ENCODE measurements around the gene LUM. TPM values are rescaled to one million over a fixed set of nuclear protein-coding genes. Genes with fewer than 3 reads are reported as not detected.
"Not testable (repeated sequence)": the region's sequence is repeated elsewhere in the genome, so short reads cannot be mapped to it uniquely, and the experiment has no call there.

Gene LUM
- total and polyA plus RNA-seq, 2 donors = 745 to 2,635 TPM

GRCh38 chr12:91104812-91105466, 6.4 kb downstream of the LUM start:
- DNase-seq (ENCODE audit: extremely low spot score) = no peak
- Histone ChIP-seq H3K4me1 (ENCODE audit: insufficient read depth) (no peaks in the 10 kb centered on the region), H3K27ac (ENCODE audit: low read depth) (no peak overlapping the region), H3K36me3 (ENCODE audit: insufficient read depth) (no peaks in the 10 kb centered on the region), H3K4me3 (ENCODE audit: low read depth, low read length) (no peak overlapping the region)
- 70% methylated on average over 1 of the region's 1 CpG for WGBS

- Histone ChIP-seq H3K4me1 (ENCODE audit: insufficient read depth) (no peaks in the 10 kb centered on the region), H3K36me3 (ENCODE audit: insufficient read depth) (no peaks in the 10 kb centered on the region), H3K4me3 (ENCODE audit: low read depth, low read length) (no peak overlapping the region), H3K27ac (ENCODE audit: low read depth) (no peak overlapping the region)
- WGBS = 42% methylated on average over 1 of the region's 1 CpG
- no peak for DNase-seq (ENCODE audit: extremely low spot score)
Observed at GRCh38 chr12:91103624-91104023, 7.7 kb downstream of the LUM start.

GRCh38 chr12:91103101-91103500, 8.2 kb downstream of the LUM start:
- Histone ChIP-seq H3K36me3 (ENCODE audit: insufficient read depth) (no peaks in the 10 kb centered on the region), H3K4me3 (ENCODE audit: low read depth, low read length) (no peak overlapping the region), H3K27ac (ENCODE audit: low read depth) (no peak overlapping the region), H3K4me1 (ENCODE audit: insufficient read depth) (no peaks in the 10 kb centered on the region)
- DNase-seq (ENCODE audit: extremely low spot score) = no peak

DNA sequence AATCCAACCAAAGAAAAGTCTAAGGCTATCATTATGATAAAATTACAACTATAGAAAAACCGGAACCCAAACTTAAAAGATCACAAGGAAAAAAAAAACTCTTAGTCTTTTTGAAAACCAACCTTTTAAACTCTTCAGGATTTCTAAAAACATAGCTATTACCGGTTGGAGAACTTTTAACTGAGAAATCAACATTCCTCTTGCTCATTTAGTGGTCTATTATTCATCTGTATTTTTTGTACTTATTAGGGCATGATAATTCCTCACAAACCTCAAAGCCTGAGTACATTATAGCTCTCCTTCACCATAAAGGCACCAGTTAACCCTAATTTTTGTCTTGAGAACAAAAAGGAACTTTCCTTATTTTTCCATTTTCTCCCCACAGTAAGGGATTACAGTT, 10.4 kb downstream of the LUM start:
- Histone ChIP-seq H3K4me1 (ENCODE audit: insufficient read depth) (no peaks in the 10 kb centered on the region), H3K4me3 (ENCODE audit: low read depth, low read length) (no peak overlapping the region), H3K27ac (ENCODE audit: low read depth) (no peak overlapping the region), H3K36me3 (ENCODE audit: insufficient read depth) (no peaks in the 10 kb centered on the region)
- DNase-seq (ENCODE audit: extremely low spot score) = no peak
- WGBS = 70% methylated on average over 2 of the region's 2 CpGs

- H3K4me3 ChIP-seq (ENCODE audit: low read depth, low read length) = no peak overlapping the region
- 30% methylated on average over 2 of the region's 2 CpGs for WGBS
- H3K4me1 ChIP-seq (ENCODE audit: insufficient read depth) = no peaks in the 10 kb centered on the region
- no peak overlapping the region for H3K27ac ChIP-seq (ENCODE audit: low read depth)
- no peak for DNase-seq (ENCODE audit: extremely low spot score)
- H3K36me3 ChIP-seq (ENCODE audit: insufficient read depth) = no peaks in the 10 kb centered on the region
Observed at GRCh38 chr12:91099836-91100235, 11.5 kb downstream of the LUM start.

GRCh38 chr12:91099341-91099740, 12.0 kb downstream of the LUM start:
- no peaks in the 10 kb centered on the region for H3K36me3 ChIP-seq (ENCODE audit: insufficient read depth)
- DNase-seq (ENCODE audit: extremely low spot score) = no peak
- no peak overlapping the region for H3K4me3 ChIP-seq (ENCODE audit: low read depth, low read length)
- H3K4me1 ChIP-seq (ENCODE audit: insufficient read depth) = no peaks in the 10 kb centered on the region
- no peak overlapping the region for H3K27ac ChIP-seq (ENCODE audit: low read depth)
- 20% methylated on average over 2 of the region's 2 CpGs for WGBS

- DNase-seq (ENCODE audit: extremely low spot score) = no peak
- H3K36me3 ChIP-seq (ENCODE audit: insufficient read depth) = no peaks in the 10 kb centered on the region
- no peak overlapping the region for H3K27ac ChIP-seq (ENCODE audit: low read depth)
- no peaks in the 10 kb centered on the region for H3K4me1 ChIP-seq (ENCODE audit: insufficient read depth)
- WGBS = 27% methylated on average over 3 of the region's 3 CpGs
- no peak overlapping the region for H3K4me3 ChIP-seq (ENCODE audit: low read depth, low read length)
Observed at GRCh38 chr12:91098941-91099340, 12.4 kb downstream of the LUM start.

DNA sequence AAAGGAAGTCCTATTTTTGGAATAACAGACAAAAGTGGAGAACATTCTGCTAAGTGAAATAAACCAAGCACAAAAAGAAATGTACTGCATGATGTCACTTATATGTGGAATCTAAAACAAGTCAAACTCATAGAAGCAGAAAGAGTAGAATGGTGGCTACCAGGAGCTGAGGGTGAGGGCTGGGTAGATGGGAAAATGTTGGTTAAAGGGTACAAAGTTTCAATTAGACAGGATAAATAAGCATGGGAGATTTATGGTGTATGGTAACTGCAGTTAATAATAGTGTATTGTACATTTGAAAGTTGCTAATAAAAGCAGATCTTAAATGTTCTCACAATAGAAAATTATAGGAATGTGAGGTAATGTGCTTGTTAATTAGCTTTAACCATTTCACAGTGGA, 12.8 kb downstream of the LUM start:
- Histone ChIP-seq H3K36me3 (ENCODE audit: insufficient read depth) (no peaks in the 10 kb centered on the region), H3K4me1 (ENCODE audit: insufficient read depth) (no peaks in the 10 kb centered on the region), H3K4me3 (ENCODE audit: low read depth, low read length) (no peak overlapping the region), H3K27ac (ENCODE audit: low read depth) (no peak overlapping the region)
- no peak for DNase-seq (ENCODE audit: extremely low spot score)

GRCh38 chr12:91094957-91095356, 16.3 kb downstream of the LUM start:
- H3K27ac ChIP-seq (ENCODE audit: low read depth) = no peak overlapping the region
- no peaks in the 10 kb centered on the region for H3K36me3 ChIP-seq (ENCODE audit: insufficient read depth)
- no peak overlapping the region for H3K4me3 ChIP-seq (ENCODE audit: low read depth, low read length)
- DNase-seq (ENCODE audit: extremely low spot score) = no peak
- H3K4me1 ChIP-seq (ENCODE audit: insufficient read depth) = no peaks in the 10 kb centered on the region
- 88% methylated on average over 1 of the region's 1 CpG for WGBS

GRCh38 chr12:91094032-91094662, 17.1 kb downstream of the LUM start:
- no peak for DNase-seq (ENCODE audit: extremely low spot score)
- Histone ChIP-seq H3K27ac (ENCODE audit: low read depth) (no peak overlapping the region), H3K36me3 (ENCODE audit: insufficient read depth) (no peaks in the 10 kb centered on the region), H3K4me1 (ENCODE audit: insufficient read depth) (no peaks in the 10 kb centered on the region), H3K4me3 (ENCODE audit: low read depth, low read length) (no peak overlapping the region)

DNA sequence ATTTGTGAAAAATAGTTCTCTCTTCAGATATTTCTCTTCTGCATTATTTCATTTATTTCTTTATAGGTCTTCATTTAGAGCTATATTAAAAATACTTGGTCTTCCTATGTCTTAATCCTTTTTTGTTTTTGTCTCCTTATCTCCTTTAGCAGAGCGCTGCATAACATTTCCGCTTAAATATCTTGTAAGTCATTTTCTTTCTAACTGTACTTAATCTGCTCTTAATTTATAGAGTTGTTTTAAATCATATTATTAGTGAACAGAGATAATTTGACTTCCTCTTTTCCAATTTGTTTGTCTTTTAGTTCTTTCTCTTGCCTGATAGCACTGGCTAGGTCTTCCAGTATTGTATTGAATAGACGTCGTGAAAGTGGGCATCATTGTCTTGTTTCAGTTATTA, 18.0 kb downstream of the LUM start:
- no peak for DNase-seq (ENCODE audit: extremely low spot score)
- Histone ChIP-seq H3K4me1 (ENCODE audit: insufficient read depth) (no peaks in the 10 kb centered on the region), H3K27ac (ENCODE audit: low read depth) (no peak overlapping the region), H3K4me3 (ENCODE audit: low read depth, low read length) (no peak overlapping the region), H3K36me3 (ENCODE audit: insufficient read depth) (no peaks in the 10 kb centered on the region)
- WGBS = 73% methylated on average over 4 of the region's 4 CpGs

GRCh38 chr12:91091916-91092715, 19.2 kb downstream of the LUM start:
- DNase-seq (ENCODE audit: extremely low spot score) = no peak
- WGBS = 76% methylated on average over 6 of the region's 6 CpGs
- Histone ChIP-seq H3K4me1 (ENCODE audit: insufficient read depth) (no peaks in the 10 kb centered on the region), H3K27ac (ENCODE audit: low read depth) (no peak overlapping the region), H3K4me3 (ENCODE audit: low read depth, low read length) (no peak overlapping the region), H3K36me3 (ENCODE audit: insufficient read depth) (no peaks in the 10 kb centered on the region)

- H3K27ac ChIP-seq (ENCODE audit: low read depth); H3K36me3 ChIP-seq (ENCODE audit: insufficient read depth); H3K4me3 ChIP-seq (ENCODE audit: low read depth, low read length); H3K4me1 ChIP-seq (ENCODE audit: insufficient read depth); DNase-seq (ENCODE audit: extremely low spot score): not testable (repeated sequence)
- WGBS = 95% methylated on average over 2 of the region's 2 CpGs
Observed at GRCh38 chr12:91089953-91090352, 21.3 kb downstream of the LUM start.

GRCh38 chr12:91080041-91080440, 31.3 kb downstream of the LUM start:
- Histone ChIP-seq H3K27ac (ENCODE audit: low read depth) (no peak overlapping the region), H3K4me3 (ENCODE audit: low read depth, low read length) (no peak overlapping the region), H3K36me3 (ENCODE audit: insufficient read depth) (no peaks in the 10 kb centered on the region), H3K4me1 (ENCODE audit: insufficient read depth) (no peaks in the 10 kb centered on the region)
- DNase-seq (ENCODE audit: extremely low spot score) = no peak
- WGBS = 75% methylated on average over 1 of the region's 1 CpG

Data from urinary bladder (tissue), 4 donors.